GM12878 (cell line): ENCODE data around the gene BORCS5. TPM values are rescaled to one million over a fixed set of nuclear protein-coding genes. Genes with fewer than 3 reads are reported as not detected.

Source experiments
- ATAC-seq: fragments of 200-7000 bp; cut with Tn5 transposase; 3 replicates; pipeline ENCODE4 v1.9.1; 2020; ENCODE audit warnings: mild to moderate bottlenecking, moderate library complexity
- BruUV-seq: library from RNA; stranded (reverse); fragments of 400-500 nt; replicated peaks from 2 replicates; lab custom pipeline; 2021; lab: Mats Ljungman, UMichigan
- CTCF ChIA-PET: fragments of 300-600 bp; sonication (Branson Sonifier 250); formaldehyde crosslinking; extraction: SDS; loops from one replicate; lab custom pipeline; 2021; ENCODE audit warnings: inconsistent platforms; lab: Yijun Ruan, JAX
- POLR2A ChIA-PET: fragments of 350-600 bp; formaldehyde crosslinking; extraction: SDS; loops from one replicate; lab custom pipeline; 2021; ENCODE audit warnings: inconsistent platforms; lab: Charles Lee
- RAD21 ChIA-PET: fragments of 300-600 bp; sonication (Branson Sonifier 250); formaldehyde crosslinking; loops from one replicate; lab custom pipeline; 2023; ENCODE audit warnings: antibody characterized with exemption; ENCODE audit not compliant: unreplicated experiment; lab: Charles Lee
- SMC1A ChIA-PET: fragments of 300-600 bp; sonication (Branson Sonifier 250); formaldehyde crosslinking; loops from one replicate; lab custom pipeline; 2023; ENCODE audit not compliant: unreplicated experiment, uncharacterized antibody; lab: Charles Lee
- DNase-seq: peaks from one replicate; pipeline ENCODE4 v3.0.0-alpha.2; 2011; ENCODE audit warnings: low read depth, low spot score
- FAIRE-seq: peaks from 3 replicates; lab custom pipeline; 2011; peaks lifted over from hg19 to GRCh38; lab: Jason Lieb, UNC
- H2AFZ ChIP-seq: 2 replicates; pipeline ENCODE4 v1.6.0; 2011; ENCODE audit warnings: low read depth, low read length, control low read depth; ENCODE audit not compliant: control insufficient read depth
- H3K27ac ChIP-seq: 2 replicates; pipeline ENCODE4 v1.5.1; 2011; ENCODE audit warnings: control low read depth; ENCODE audit not compliant: control insufficient read depth, insufficient read depth
- H3K27me3 ChIP-seq, 2 experiments: replicated peaks in 1 of 2; 2 replicates each; pipeline versions ENCODE4 v1.6.0 to v1.6.1; 2011; ENCODE audit warnings: low read length in 1 of 2; ENCODE audit not compliant: control insufficient read depth in 2 of 2, insufficient read depth in 2 of 2
- H3K36me3 ChIP-seq, 2 experiments: 2 replicates each; pipeline ENCODE4 v1.5.1; 2011; ENCODE audit warnings: low read length in 1 of 2; ENCODE audit not compliant: control insufficient read depth in 2 of 2, insufficient read depth in 2 of 2
- H3K4me1 ChIP-seq: 2 replicates; pipeline ENCODE4 v1.6.1; 2011; ENCODE audit warnings: mild to moderate bottlenecking, low read length, moderate library complexity, mixed read lengths; ENCODE audit not compliant: control insufficient read depth, insufficient read depth
- H3K4me2 ChIP-seq: 2 replicates; pipeline ENCODE4 v1.6.0; 2011; ENCODE audit warnings: control low read depth; ENCODE audit not compliant: control insufficient read depth, insufficient read depth
- H3K4me3 ChIP-seq: fragments of 200-600 bp; sonication (generic); 2 replicates; pipeline ENCODE4 v1.5.1; 2016
- H3K79me2 ChIP-seq: 2 replicates; pipeline ENCODE4 v1.6.0; 2011; ENCODE audit warnings: low read length; ENCODE audit not compliant: control insufficient read depth, insufficient read depth
- H3K9ac ChIP-seq: 2 replicates; pipeline ENCODE4 v1.8.0; 2011; ENCODE audit warnings: low read length, control low read depth, mixed read lengths; ENCODE audit not compliant: control insufficient read depth, insufficient read depth
- H3K9me3 ChIP-seq: replicated peaks from 3 replicates; pipeline ENCODE4 v1.5.1; 2011; ENCODE audit warnings: mild to moderate bottlenecking, low read length; ENCODE audit not compliant: control insufficient read depth, insufficient read depth
- H4K20me1 ChIP-seq: 2 replicates; pipeline ENCODE4 v1.6.0; 2011; ENCODE audit not compliant: control insufficient read depth, insufficient read depth
- BCL3 ChIP-seq: IDR thresholded peaks from 2 replicates; pipeline ENCODE4 v1.6.1; 2011; ENCODE audit warnings: borderline replicate concordance, low read depth, mild to moderate bottlenecking, moderate library complexity, low read length; ENCODE audit not compliant: insufficient read depth, poor library complexity, severe bottlenecking
- BHLHE40 ChIP-seq, 2 experiments: fragments of 450-650 bp in 1 of 2; IDR thresholded peaks; 2 replicates each; pipeline ENCODE4 v1.6.1; 2011 to 2017; ENCODE audit warnings: low read depth in 2 of 2, borderline replicate concordance in 1 of 2, improper control_type of control experiment in 1 of 2, low read length in 1 of 2, mild to moderate bottlenecking in 1 of 2
- CREM ChIP-seq: IDR thresholded peaks from 2 replicates; pipeline ENCODE4 v1.6.1; 2014; ENCODE audit warnings: antibody characterized with exemption, low read depth
- EZH2 ChIP-seq: IDR thresholded peaks from 2 replicates; pipeline ENCODE4 v1.6.1; 2012; ENCODE audit warnings: low read depth, mild to moderate bottlenecking, control low read depth, inconsistent platforms, low read length, borderline replicate concordance; ENCODE audit not compliant: control insufficient read depth
- NFXL1 ChIP-seq: fragments of 450-650 bp; IDR thresholded peaks from 2 replicates; pipeline ENCODE4 v1.6.1; 2017; ENCODE audit warnings: antibody characterized with exemption, mild to moderate bottlenecking, borderline replicate concordance
- POU2F2 ChIP-seq: IDR thresholded peaks from 3 replicates; pipeline ENCODE4 v1.6.1; 2011; ENCODE audit warnings: low read depth, mild to moderate bottlenecking, low read length, borderline replicate concordance
- RAD51 ChIP-seq: fragments of 450-650 bp; IDR thresholded peaks from 2 replicates; pipeline ENCODE4 v1.6.1; 2016; ENCODE audit warnings: moderate library complexity, mild to moderate bottlenecking, inconsistent platforms
- SRF ChIP-seq, 2 experiments: IDR thresholded peaks; 2 replicates each; pipeline ENCODE4 v1.6.1; 2011; ENCODE audit warnings: low read depth in 2 of 2, low read length in 2 of 2, mild to moderate bottlenecking in 1 of 2, moderate library complexity in 1 of 2
- ZBTB4 ChIP-seq: fragments of 450-650 bp; formaldehyde crosslinking; IDR thresholded peaks from 2 replicates; pipeline ENCODE4 v1.4.0; 2022; ENCODE audit warnings: mild to moderate bottlenecking, moderate library complexity
- ZNF24 ChIP-seq: fragments of 450-650 bp; IDR thresholded peaks from 2 replicates; pipeline ENCODE4 v1.6.1; 2017; ENCODE audit warnings: antibody characterized with exemption, mild to moderate bottlenecking
- WGBS: methylation state at CpG from one replicate; pipeline ENCODE4 v1.1.6; 2016; ENCODE audit warnings: low lambda C conversion rate; ENCODE audit not compliant: insufficient replicate concordance, insufficient coverage; ENCODE audit errors: missing lambda C conversion rate; 5-methylcytosine and 5-hydroxymethylcytosine counted together
- in situ Hi-C: fragments of 300-500 bp; cut with MboI; formaldehyde crosslinking; loops from 9 replicates; pipeline ENCODE4 v1.14.3; 2018; ENCODE audit warnings: mixed read lengths
- intact Hi-C: fragments of 100-400 bp; cut with micrococcal nuclease; formaldehyde crosslinking; loops from one replicate; pipeline ENCODE4 v1.14.2; 2022; ENCODE audit not compliant: unreplicated experiment
- polyA plus RNA-seq, 11 experiments: library from polyadenylated mRNA; depleted of rRNA in 4 of 11; unstranded in 6 of 11; stranded (reverse) in 5 of 11; fragments of >200 nt; fragmentation: Nextera tagmentation in 4 of 11; fragmentation: Illumina TruSeq in 1 of 11; extraction: Ambion mirVana in 4 of 11; extraction: Trizol in 1 of 11; gene quantifications; 1 replicate in 1 of 11; 2 replicates in 10 of 11; pipeline versions ENCODE4 v1.2.1 to v1.2.3, GENCODE V29; 2011 to 2016; ENCODE audit warnings: inconsistent platforms in 2 of 11, missing spikeins in 2 of 11, low read depth in 1 of 11
- total RNA-seq, 4 experiments: library from RNA; depleted of rRNA in 3 of 4; stranded (reverse); fragments of >200 nt in 3 of 4; fragmentation: Illumina TruSeq in 1 of 4; extraction: Trizol in 1 of 4; gene quantifications; 2 replicates each; pipeline versions ENCODE4 v1.2.1 to v1.2.3, GENCODE V29; 2013 to 2021
- TF ChIP-seq, protein P1 (sequence below): IDR thresholded peaks from 2 replicates; pipeline ENCODE4 v1.6.1; 2012; ENCODE audit warnings: low read depth, low read length, improper control_type of control experiment

BORCS5 gene
- total and polyA plus RNA-seq, 10 of the 15 experiments (the other 5 are each of a cell fraction or from before 2014, with no cell fraction given), result 1.4 to 39.7 (median 16.1) TPM

DNA sequence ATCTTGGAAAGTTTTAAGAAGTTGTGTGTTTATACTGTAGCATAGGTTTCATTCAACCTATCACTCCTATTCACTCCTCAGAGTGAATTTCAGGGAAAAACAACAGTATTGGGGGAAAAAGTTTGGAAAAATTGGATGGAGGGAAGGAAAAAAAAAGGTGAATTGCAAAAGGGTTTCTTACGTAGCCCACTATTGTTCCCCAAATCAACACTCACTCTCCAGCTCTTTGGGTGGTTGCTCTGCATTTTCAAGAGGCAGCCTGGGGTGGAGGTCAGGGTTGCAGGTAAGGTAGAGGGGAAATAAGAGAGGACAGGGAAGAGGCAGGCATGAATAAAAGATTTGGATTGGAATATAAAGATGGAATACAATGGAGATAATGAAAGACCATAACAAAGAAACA is 42.3 kb downstream of the BORCS5 start:
- POLR2A ChIA-PET, result interaction anchor here (1.2 kb wide), 1 partner anchor 15 kb away, joined by 3 read pairs; no protein-coding TSS in a partner anchor

GRCh38 chr12:12399776-12400305 is 43.0 kb downstream of the BORCS5 start:
- ChIA-PET POLR2A (interaction anchor here (0.7 to 1.2 kb wide), 2 partner anchors 15 to 393 kb away, joined by 3 read pairs; no protein-coding TSS in a partner anchor), SMC1A (interaction anchor here (0.6 to 4.0 kb wide), 5 partner anchors 14 to 453 kb away, joined by 3 to 24 read pairs (median 4); no protein-coding TSS in a partner anchor), CTCF (interaction anchor here (1.0 to 4.4 kb wide), 2 partner anchors 14 to 104 kb away, joined by 3 to 24 read pairs; no protein-coding TSS in a partner anchor), RAD21 (interaction anchor here (2.4 to 2.5 kb wide), 2 partner anchors 15 to 76 kb away, joined by 9 to 11 read pairs; no protein-coding TSS in a partner anchor)
- H3K27ac ChIP-seq, result no peak overlapping the region
- H3K9me3 ChIP-seq, result no peaks in the 10 kb centered on the region; the same call in 2 of the 3 replicates
- H2AFZ ChIP-seq, result no peak overlapping the region
- no peak for FAIRE-seq
- no peak overlapping the region for H3K4me2 ChIP-seq
- no peaks in the 10 kb centered on the region for H3K79me2 ChIP-seq
- peaks cover 0 to 3% of the 10 kb centered on the region in 2 experiments; a peak in 1 of 4 replicates for H3K36me3 ChIP-seq
- BruUV-seq, result no TSS peak
- intact Hi-C loops, result no loop called here
- H3K4me3 ChIP-seq, result no peak overlapping the region
- in situ Hi-C loops, result no loop called here
- 97% methylated on average over 4 of the region's 4 CpGs for WGBS
- ATAC-seq, result no peak
- H3K27me3 ChIP-seq, result no peaks in the 10 kb centered on the region
- no peaks in the 10 kb centered on the region for H3K4me1 ChIP-seq
- no peak overlapping the region for H3K9ac ChIP-seq
- no peaks in the 10 kb centered on the region for H4K20me1 ChIP-seq
- no peak for DNase-seq
- TF ChIP-seq ZBTB4 (no peak), BCL3 (no peak), SRF (IDR thresholded peaks at IDR 0.05; ENCODE audit: low read depth in 2 of 2, low read length in 2 of 2) (no peak), RAD51 (no peak), ZNF24 (no peak), NFXL1 (no peak)
- TF ChIP-seq, protein P1, sequence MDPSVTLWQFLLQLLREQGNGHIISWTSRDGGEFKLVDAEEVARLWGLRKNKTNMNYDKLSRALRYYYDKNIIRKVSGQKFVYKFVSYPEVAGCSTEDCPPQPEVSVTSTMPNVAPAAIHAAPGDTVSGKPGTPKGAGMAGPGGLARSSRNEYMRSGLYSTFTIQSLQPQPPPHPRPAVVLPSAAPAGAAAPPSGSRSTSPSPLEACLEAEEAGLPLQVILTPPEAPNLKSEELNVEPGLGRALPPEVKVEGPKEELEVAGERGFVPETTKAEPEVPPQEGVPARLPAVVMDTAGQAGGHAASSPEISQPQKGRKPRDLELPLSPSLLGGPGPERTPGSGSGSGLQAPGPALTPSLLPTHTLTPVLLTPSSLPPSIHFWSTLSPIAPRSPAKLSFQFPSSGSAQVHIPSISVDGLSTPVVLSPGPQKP, result no peak

More for the DNA sequence above, 42.3 kb downstream of the BORCS5 start:
- peaks cover 0 to 3% of the 10 kb centered on the region in 2 experiments; a peak in 1 of 4 replicates for H3K36me3 ChIP-seq
- no peak overlapping the region for H2AFZ ChIP-seq
- no peak for TF ChIP-seq POU2F2
- TF ChIP-seq CREM, result no peak
- TF ChIP-seq EZH2, result no peak
- no peak for TF ChIP-seq BHLHE40 (IDR thresholded peaks at IDR 0.05; ENCODE audit: borderline replicate concordance in 1 of 2, low read depth in 2 of 2, low read length in 1 of 2)
- no TSS peak for BruUV-seq
- FAIRE-seq (no peak), DNase-seq (no peak), ATAC-seq (no peak)
- H3K79me2 ChIP-seq, result no peaks in the 10 kb centered on the region
- SMC1A ChIA-PET, result interaction anchor here (1.0 to 4.0 kb wide), 4 partner anchors 13 to 177 kb away, joined by 4 to 24 read pairs (median 6); no protein-coding TSS in a partner anchor
- H3K4me1 ChIP-seq, result no peaks in the 10 kb centered on the region
- CTCF ChIA-PET, result interaction anchor here (1.4 to 4.4 kb wide), 6 partner anchors 13 to 338 kb away, joined by 4 to 24 read pairs (median 4); no protein-coding TSS in a partner anchor
- intact Hi-C loops, result no loop called here
- no peaks in the 10 kb centered on the region for H3K27me3 ChIP-seq
- no peaks in the 10 kb centered on the region for H4K20me1 ChIP-seq
- H3K4me3 ChIP-seq, result no peak overlapping the region
- H3K27ac ChIP-seq, result no peak overlapping the region
- RAD21 ChIA-PET, result interaction anchor here (1.4 to 2.5 kb wide), 3 partner anchors 15 to 76 kb away, joined by 3 to 11 read pairs (median 9); no protein-coding TSS in a partner anchor
- H3K9ac ChIP-seq, result no peak overlapping the region
- in situ Hi-C loops, result no loop called here
- H3K9me3 ChIP-seq, result no peaks in the 10 kb centered on the region; the same call in 2 of the 3 replicates
- no peak overlapping the region for H3K4me2 ChIP-seq
- WGBS, result 92% methylated on average over 1 of the region's 1 CpG
